Kidney epithelial cell (primary cell): Measurements from ENCODE around the gene ID4. TPM values are rescaled to one million over a fixed set of nuclear protein-coding genes. Genes with fewer than 3 reads are reported as not detected.

Experiments used
- DNase-seq: peaks from one replicate; pipeline ENCODE4 v3.0.0-alpha.2; 2010; ENCODE audit warnings: low read depth
- H3K27me3 ChIP-seq: 2 replicates; pipeline ENCODE4 v1.6.0; 2011; ENCODE audit warnings: low read length; ENCODE audit not compliant: control insufficient read depth, insufficient read depth
- H3K36me3 ChIP-seq: 2 replicates; pipeline ENCODE4 v1.5.1; 2011; ENCODE audit warnings: low read length; ENCODE audit not compliant: control insufficient read depth, insufficient read depth
- H3K4me3 ChIP-seq: 2 replicates; pipeline ENCODE4 v1.5.1; 2011; ENCODE audit warnings: low read depth, mild to moderate bottlenecking, control low read depth, low read length
- CTCF ChIP-seq: IDR thresholded peaks from 2 replicates; pipeline ENCODE4 v1.5.1; 2011; ENCODE audit warnings: mild to moderate bottlenecking, moderate library complexity, low read length, control low read depth, inconsistent platforms; ENCODE audit not compliant: insufficient read depth, poor library complexity, severe bottlenecking
- total RNA-seq: library from RNA; depleted of rRNA; stranded (reverse); fragments of >200 nt; gene quantifications from 2 replicates; pipeline ENCODE4 v1.2.3, GENCODE V29; 2015

The ID4 gene
- total RNA-seq, 1 donor from 2014 or later = 17.3 TPM

- no peak overlapping the region for H3K4me3 ChIP-seq
- no peak for DNase-seq
- TF ChIP-seq CTCF = no peak
- no peaks in the 10 kb centered on the region for H3K27me3 ChIP-seq
- no peaks in the 10 kb centered on the region for H3K36me3 ChIP-seq
Measured at GRCh38 chr6:19796452-19796851, 40.7 kb upstream of the ID4 start.

DNA sequence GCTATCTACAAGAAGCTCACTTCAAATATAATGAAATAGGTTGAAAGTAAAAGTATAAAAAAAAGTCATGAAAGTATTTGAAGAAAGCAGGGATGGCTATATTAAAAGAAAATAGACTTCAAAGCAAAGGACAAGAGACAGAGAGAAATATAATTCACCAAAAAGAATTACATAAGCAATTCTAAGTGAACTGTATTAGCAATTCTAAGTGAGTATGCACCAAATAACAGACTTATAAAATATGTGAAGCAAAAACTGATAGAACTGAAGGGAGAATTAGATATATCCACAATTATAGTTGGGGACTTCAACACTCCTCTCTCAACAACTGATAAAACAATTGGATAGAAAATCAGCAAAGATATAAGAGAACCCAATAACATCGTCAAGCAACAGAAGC lies 38.8 kb upstream of the ID4 start:
- no peak for TF ChIP-seq CTCF
- no peak for DNase-seq
- H3K36me3 ChIP-seq = no peaks in the 10 kb centered on the region
- no peak overlapping the region for H3K4me3 ChIP-seq
- H3K27me3 ChIP-seq = no peaks in the 10 kb centered on the region

- no peak for TF ChIP-seq CTCF
- Histone ChIP-seq H3K27me3 (no peaks in the 10 kb centered on the region), H3K4me3 (no peak overlapping the region), H3K36me3 (no peaks in the 10 kb centered on the region)
- DNase-seq = no peak
Measured at GRCh38 chr6:19802656-19803055, 34.5 kb upstream of the ID4 start.

DNA sequence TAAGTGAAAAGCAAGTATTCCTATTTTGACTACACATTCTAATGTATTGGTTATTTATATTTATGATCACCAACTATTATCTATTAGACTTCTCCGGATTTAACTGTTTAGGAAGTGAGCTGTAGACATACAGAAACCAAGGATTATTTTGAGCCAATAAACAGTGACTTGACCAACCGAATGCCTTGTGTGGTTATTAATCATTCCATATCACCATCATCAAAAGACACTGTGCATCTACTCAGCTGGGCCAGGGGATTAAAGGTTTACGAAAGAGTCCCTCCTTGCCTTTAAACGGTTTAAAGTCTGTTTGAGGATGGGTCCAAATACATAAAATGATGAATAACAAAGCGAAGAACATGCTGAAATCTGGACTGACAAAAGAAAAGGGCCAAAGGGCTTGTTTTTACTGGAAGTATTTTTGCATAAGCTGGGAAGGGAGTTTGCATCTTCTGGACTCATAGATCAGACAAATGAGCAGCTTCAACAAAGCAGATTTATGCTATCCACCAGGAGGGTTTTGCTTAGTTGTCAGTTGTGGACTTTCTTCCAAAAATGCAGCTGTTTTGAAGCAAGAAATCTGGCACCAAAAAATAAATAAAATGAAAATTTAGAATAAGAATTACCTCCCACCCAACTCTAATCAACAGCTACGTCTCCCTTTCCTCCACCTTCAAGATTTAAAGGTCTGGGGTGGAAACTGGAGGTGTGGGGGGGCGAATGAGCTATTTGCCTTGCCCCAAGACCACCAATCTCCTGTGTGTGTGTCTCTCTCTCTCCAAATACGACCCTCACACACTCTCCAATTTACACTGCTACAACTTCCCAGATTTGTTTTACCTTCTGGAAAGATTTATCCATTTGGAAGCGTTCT lies 33.6 kb upstream of the ID4 start:
- Histone ChIP-seq H3K4me3 (peak overlapping the region; percentile 60), H3K27me3 (no peaks in the 10 kb centered on the region), H3K36me3 (no peaks in the 10 kb centered on the region)
- no peak for DNase-seq
- TF ChIP-seq CTCF = no peak

DNA sequence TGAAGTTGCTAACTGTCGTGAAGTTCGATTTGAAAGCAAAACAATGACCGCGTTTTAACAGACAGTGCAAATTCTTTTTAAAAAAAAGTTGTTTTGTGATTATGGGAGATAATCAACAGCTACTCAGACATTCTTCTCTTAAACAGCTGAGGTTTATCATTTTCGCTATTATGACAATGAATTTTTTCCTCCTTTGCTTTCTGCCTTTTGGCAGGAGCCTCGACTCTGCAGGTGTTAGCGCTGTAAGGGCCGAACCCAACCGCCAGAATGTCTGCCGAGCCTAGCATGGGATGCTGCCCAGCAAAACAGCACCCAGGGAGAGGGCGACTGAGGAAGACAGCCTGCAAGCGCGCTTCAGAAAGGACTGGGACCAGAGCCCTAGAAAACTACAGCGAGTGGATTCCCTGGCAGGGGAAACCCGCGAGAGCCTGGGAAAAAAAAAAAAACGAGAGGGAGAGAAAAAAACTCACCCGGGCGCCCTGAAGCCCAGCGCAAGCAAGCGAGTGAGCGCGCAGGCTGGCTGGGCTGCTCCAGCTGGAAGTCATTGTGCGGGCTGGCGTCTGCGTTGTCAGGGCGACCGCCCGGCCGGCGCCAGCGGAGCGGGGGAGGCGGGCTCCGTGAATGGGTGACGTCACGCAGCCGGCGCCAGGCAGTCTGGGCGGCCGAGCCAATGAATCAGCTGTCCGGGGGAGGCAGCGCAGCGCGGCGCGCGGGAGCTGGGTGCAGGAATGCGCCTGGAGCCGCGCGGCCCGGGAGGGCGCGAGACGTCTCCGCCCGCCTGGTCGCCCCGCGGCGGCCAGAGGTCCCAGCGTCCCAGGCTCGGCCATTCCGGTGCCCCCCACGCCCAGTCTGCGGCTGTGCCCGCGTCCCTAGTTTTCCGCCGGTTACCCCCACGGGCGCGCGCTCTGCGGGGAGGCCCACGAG lies 32.7 kb upstream of the ID4 start:
- DNase-seq = peak; percentile 82
- Histone ChIP-seq H3K27me3 (no peaks in the 10 kb centered on the region), H3K4me3 (peak overlapping the region; percentile 60), H3K36me3 (no peaks in the 10 kb centered on the region)
- no peak for TF ChIP-seq CTCF
